Measurements from ENCODE around the gene RASGRF2. TPM values are rescaled to one million over a fixed set of nuclear protein-coding genes. Genes with fewer than 3 reads are reported as not detected.

The RASGRF2 gene
- total and polyA plus RNA-seq, 9 of the 15 experiments (the other 6 are each of a cell fraction or from before 2014, with no cell fraction given): 0.01 to 0.22 (median 0.08) TPM; not detected in 2

- H2AFZ ChIP-seq (ENCODE audit: low read depth, low read length): no peak overlapping the region
- BruUV-seq (replicated peaks): no TSS peak
These were observed 180.8 kb downstream of the RASGRF2 start for GRCh38 chr5:81140943-81141342.

More at GRCh38 chr5:81140943-81141342, 180.8 kb downstream of the RASGRF2 start:
- no peaks in the 10 kb centered on the region for H3K79me2 ChIP-seq (ENCODE audit: control insufficient read depth, insufficient read depth, low read length)
- ATAC-seq (no peak), DNase-seq (ENCODE audit: extremely low read depth in 1 of 4, low spot score in 3 of 4) (no peak), FAIRE-seq (no peak)
- H4K20me1 ChIP-seq (replicated peaks; ENCODE audit: control insufficient read depth, insufficient read depth, low read length): no peaks in the 10 kb centered on the region
- ChIA-PET POLR2A (interaction anchor here (0.7 to 1.3 kb wide), 4 partner anchors 9 to 590 kb away, joined by 3 to 4 read pairs (median 3); no protein-coding TSS in a partner anchor), CTCF (ENCODE audit: low intra/inter-chr PET ratio) (no interaction called here)
- no peaks in the 10 kb centered on the region for H3K9me1 ChIP-seq (ENCODE audit: control insufficient read depth, insufficient read depth, low read length)
- H3K4me3 ChIP-seq: no peak overlapping the region
- H3K4me1 ChIP-seq (replicated peaks in 1 of 2; ENCODE audit: control insufficient read depth in 2 of 2, insufficient read depth in 2 of 2, low read length in 2 of 2): no peaks in the 10 kb centered on the region
- H3K27me3 ChIP-seq (ENCODE audit: control insufficient read depth in 2 of 2, insufficient read depth in 2 of 2, low read length in 2 of 2): peaks cover 8 to 14% of the 10 kb centered on the region in 2 experiments; a peak in 2 of 5 replicates
- no peaks in the 10 kb centered on the region for H3K9me3 ChIP-seq (replicated peaks; ENCODE audit: control insufficient read depth, insufficient read depth, low read depth, low read length)
- WGBS (ENCODE audit: insufficient coverage, low coverage, missing lambda C conversion rate): 0% methylated on average over 1 of the region's 1 CpG
- H3K36me3 ChIP-seq (ENCODE audit: control insufficient read depth, insufficient read depth, low read length): no peaks in the 10 kb centered on the region
- TF ChIP-seq, protein P1, sequence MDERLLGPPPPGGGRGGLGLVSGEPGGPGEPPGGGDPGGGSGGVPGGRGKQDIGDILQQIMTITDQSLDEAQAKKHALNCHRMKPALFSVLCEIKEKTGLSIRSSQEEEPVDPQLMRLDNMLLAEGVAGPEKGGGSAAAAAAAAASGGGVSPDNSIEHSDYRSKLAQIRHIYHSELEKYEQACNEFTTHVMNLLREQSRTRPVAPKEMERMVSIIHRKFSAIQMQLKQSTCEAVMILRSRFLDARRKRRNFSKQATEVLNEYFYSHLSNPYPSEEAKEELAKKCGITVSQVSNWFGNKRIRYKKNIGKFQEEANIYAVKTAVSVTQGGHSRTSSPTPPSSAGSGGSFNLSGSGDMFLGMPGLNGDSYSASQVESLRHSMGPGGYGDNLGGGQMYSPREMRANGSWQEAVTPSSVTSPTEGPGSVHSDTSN (CRISPR knock-in tag; IDR thresholded peaks at IDR 0.05; ENCODE audit: low read depth): no peak
- TF ChIP-seq, protein P1 (tag; conservative IDR thresholded peaks at IDR 0.05; ENCODE audit: low read depth): no peak
- TF ChIP-seq RBFOX2 (IDR thresholded peaks at IDR 0.05; ENCODE audit: low read depth, low read length): no peak
- TF ChIP-seq ZZZ3 (IDR thresholded peaks at IDR 0.05): no peak
- TF ChIP-seq HSF4 (CRISPR knock-in tag; IDR thresholded peaks at IDR 0.05; ENCODE audit: borderline replicate concordance): no peak
- TF ChIP-seq ATF3 (IDR thresholded peaks at IDR 0.05): no peak
- no peak for TF ChIP-seq ATF3 (CRISPR knock-in tag; conservative IDR thresholded peaks at IDR 0.05)
- no peak for TF ChIP-seq ZNF780A (CRISPR knock-in tag; IDR thresholded peaks at IDR 0.05)
- TF ChIP-seq RBM17 (IDR thresholded peaks at IDR 0.05; ENCODE audit: borderline replicate concordance, low read depth, low read length): no peak
- no peak for TF ChIP-seq ZNF592 (IDR thresholded peaks at IDR 0.05)
- no peak for TF ChIP-seq RBM34 (IDR thresholded peaks at IDR 0.05; ENCODE audit: borderline replicate concordance, insufficient read depth, low read length)
- no peak overlapping the region for H3K27ac ChIP-seq (ENCODE audit: extremely low read depth, low read depth, low read length)
- intact Hi-C loops (cut with micrococcal nuclease): no loop called here
- no peak overlapping the region for H3K4me2 ChIP-seq (ENCODE audit: insufficient read depth, low read length)
- in situ Hi-C loops (cut with MboI): no loop called here
- H3K9ac ChIP-seq (ENCODE audit: insufficient read depth in 1 of 2, low read depth in 2 of 2, low read length in 2 of 2): no peak overlapping the region

All from K562 (cell line).